GM19372 (cell line): ENCODE data around the gene REXO5.

ENCODE experiments used
- ATAC-seq: cut with Tn5 transposase; IDR thresholded peaks from one replicate; pipeline ENCODE4 v1.9.1; 2021; ENCODE audit warnings: mild to moderate bottlenecking, low read depth, moderate library complexity; ENCODE audit not compliant: unreplicated experiment

The REXO5 gene

GRCh38 chr16:20899071-20899470 is 92.7 kb downstream of the REXO5 start:
- ATAC-seq: no peak
